ENCODE measurements around the gene NIP7. TPM values are rescaled to one million over a fixed set of nuclear protein-coding genes. Genes with fewer than 3 reads are reported as not detected.

Gene NIP7
- total and polyA plus RNA-seq, 2 of the 8 experiments (the other 6 are each of a cell fraction or from before 2014, with no cell fraction given), result 14.5 to 52.2 TPM

DNA sequence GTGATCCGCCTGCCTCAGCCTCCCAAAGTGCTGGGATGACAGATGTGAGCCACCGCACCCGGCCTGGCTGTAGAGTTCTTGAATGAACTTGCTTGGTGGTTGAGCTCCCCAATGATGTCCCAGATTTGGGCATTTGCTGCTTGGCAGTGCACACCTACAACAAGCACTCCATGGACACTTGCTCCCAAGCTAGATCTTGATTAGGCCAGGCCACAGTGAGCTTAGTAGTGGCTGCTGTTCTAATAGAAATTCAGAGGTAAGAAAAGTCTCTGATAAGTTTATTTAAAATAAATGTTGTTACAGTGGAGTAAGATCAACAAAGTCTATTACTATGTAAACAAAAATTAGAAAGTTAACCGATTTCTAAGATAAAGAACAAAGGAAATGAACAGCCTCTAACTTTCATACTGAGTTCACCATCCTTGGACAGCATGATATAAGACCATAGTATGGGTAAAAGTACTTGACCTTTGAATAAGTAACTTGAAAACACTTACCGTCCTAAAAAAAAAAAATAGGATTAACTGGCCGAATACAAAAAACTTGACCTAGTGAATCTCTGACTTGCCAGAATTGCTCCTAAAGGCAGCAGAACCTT is 11.1 kb downstream of the NIP7 start:
- no peak overlapping the region for H3K23ac ChIP-seq (ENCODE audit: insufficient read length)
- H2BK15ac ChIP-seq (ENCODE audit: low read length), result no peak overlapping the region
- FAIRE-seq, result no peak
- H3K23me2 ChIP-seq (ENCODE audit: low read depth, low read length), result no peaks in the 10 kb centered on the region
- H3K79me2 ChIP-seq (ENCODE audit: control insufficient read depth in 1 of 2, insufficient read depth in 2 of 2, low read length in 2 of 2), result no peaks in the 10 kb centered on the region
- H3K4ac ChIP-seq (replicated peaks; ENCODE audit: insufficient read length, low read depth, low read length), result no peak overlapping the region
- H2AK5ac ChIP-seq (ENCODE audit: low read depth, low read length), result no peak overlapping the region
- H2BK120ac ChIP-seq (replicated peaks; ENCODE audit: low read depth, low read length), result no peak overlapping the region
- CTCF ChIA-PET (ENCODE audit: partially characterized antibody), result interaction anchor here (0.6 kb wide), 2 partner anchors 228 to 432 kb away, joined by 3 read pairs; no protein-coding TSS in a partner anchor
- H3K36me3 ChIP-seq (ENCODE audit: control insufficient read depth in 2 of 4, insufficient read depth in 4 of 4, low read length in 3 of 4), result no peaks in the 10 kb centered on the region; a peak in 1 of 8 replicates
- H4K91ac ChIP-seq (replicated peaks; ENCODE audit: insufficient read length, low read length), result no peak overlapping the region
- H4K20me1 ChIP-seq (replicated peaks in 1 of 2; ENCODE audit: control insufficient read depth in 1 of 2, insufficient read depth in 2 of 2, low read length in 2 of 2), result no peaks in the 10 kb centered on the region
- no peaks in the 10 kb centered on the region for H3K9me3 ChIP-seq (ENCODE audit: insufficient read depth in 2 of 2, low read depth in 1 of 2, low read length in 1 of 2)
- POLR2A ChIA-PET (ENCODE audit: partially characterized antibody), result interaction anchor here (1.3 to 29.8 kb wide), 4 partner anchors 10 to 30 kb away, joined by 3 to 497 read pairs (median 10); partner anchors contain the start of genes COG8, NIP7, PDF and VPS4A
- H3K14ac ChIP-seq (ENCODE audit: insufficient read length), result no peak overlapping the region
- H2BK5ac ChIP-seq (ENCODE audit: low read depth, low read length), result no peak overlapping the region
- no peak overlapping the region for H3K18ac ChIP-seq (ENCODE audit: extremely low read depth, low read length)
- 89% methylated on average over 6 of the region's 6 CpGs; no CpG with 5 or more reads in 1 of the 2 experiments for WGBS, 2 experiments (ENCODE audit: extremely low coverage in 1 of 2, insufficient coverage in 1 of 2, insufficient read length in 1 of 2, insufficient replicate concordance in 2 of 2, low coverage in 1 of 2, low lambda C conversion rate in 2 of 2, missing lambda C conversion rate in 1 of 2)
- H4K8ac ChIP-seq (ENCODE audit: extremely low read depth, insufficient read depth, low read length), result no peak overlapping the region
- no peak overlapping the region for H3K9ac ChIP-seq (replicated peaks in 1 of 4; ENCODE audit: extremely low read depth in 1 of 4, low read depth in 3 of 4, low read length in 3 of 4)
- H3K27ac ChIP-seq (ENCODE audit: low read depth, low read length), result no peak overlapping the region
- H3K56ac ChIP-seq (replicated peaks; ENCODE audit: insufficient read length, low read depth, low read length), result no peak overlapping the region
- no peak overlapping the region for H2BK12ac ChIP-seq (ENCODE audit: low read depth, low read length)
- no peak overlapping the region for H3K4me3 ChIP-seq (ENCODE audit: extremely low read depth in 1 of 4, insufficient read depth in 2 of 4, low read depth in 3 of 4, low read length in 4 of 4)
- H3K4me2 ChIP-seq (ENCODE audit: insufficient read depth in 1 of 2, low read depth in 2 of 2, low read length in 2 of 2), result no peak overlapping the region
- no peak overlapping the region for H2AFZ ChIP-seq (ENCODE audit: low read length)
- no peak overlapping the region for H4K5ac ChIP-seq (ENCODE audit: insufficient read length, low read depth, low read length)
- H2BK20ac ChIP-seq (ENCODE audit: low read length), result no peak overlapping the region
- H3K27me3 ChIP-seq (replicated peaks in 1 of 4; ENCODE audit: control insufficient read depth in 3 of 4, extremely low read depth in 1 of 4, insufficient read depth in 3 of 4, low read length in 3 of 4), result no peaks in the 10 kb centered on the region
- no peaks in the 10 kb centered on the region for H3K79me1 ChIP-seq (ENCODE audit: low read depth, low read length)
- H3K4me1 ChIP-seq (replicated peaks in 1 of 4; ENCODE audit: control insufficient read depth in 3 of 4, insufficient read depth in 4 of 4, low read length in 3 of 4), result no peaks in the 10 kb centered on the region
- DNase-seq (ENCODE audit: low read depth in 1 of 2, low spot score in 2 of 2), result no peak
- no peak for TF ChIP-seq CHD2 (IDR thresholded peaks at IDR 0.05; ENCODE audit: low read length)
- TF ChIP-seq, protein P1, sequence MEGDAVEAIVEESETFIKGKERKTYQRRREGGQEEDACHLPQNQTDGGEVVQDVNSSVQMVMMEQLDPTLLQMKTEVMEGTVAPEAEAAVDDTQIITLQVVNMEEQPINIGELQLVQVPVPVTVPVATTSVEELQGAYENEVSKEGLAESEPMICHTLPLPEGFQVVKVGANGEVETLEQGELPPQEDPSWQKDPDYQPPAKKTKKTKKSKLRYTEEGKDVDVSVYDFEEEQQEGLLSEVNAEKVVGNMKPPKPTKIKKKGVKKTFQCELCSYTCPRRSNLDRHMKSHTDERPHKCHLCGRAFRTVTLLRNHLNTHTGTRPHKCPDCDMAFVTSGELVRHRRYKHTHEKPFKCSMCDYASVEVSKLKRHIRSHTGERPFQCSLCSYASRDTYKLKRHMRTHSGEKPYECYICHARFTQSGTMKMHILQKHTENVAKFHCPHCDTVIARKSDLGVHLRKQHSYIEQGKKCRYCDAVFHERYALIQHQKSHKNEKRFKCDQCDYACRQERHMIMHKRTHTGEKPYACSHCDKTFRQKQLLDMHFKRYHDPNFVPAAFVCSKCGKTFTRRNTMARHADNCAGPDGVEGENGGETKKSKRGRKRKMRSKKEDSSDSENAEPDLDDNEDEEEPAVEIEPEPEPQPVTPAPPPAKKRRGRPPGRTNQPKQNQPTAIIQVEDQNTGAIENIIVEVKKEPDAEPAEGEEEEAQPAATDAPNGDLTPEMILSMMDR (IDR thresholded peaks at IDR 0.05; ENCODE audit: control extremely low read depth in 1 of 3, insufficient read depth in 1 of 3, low read depth in 1 of 3, low read length in 3 of 3), result no peak
- no peak for TF ChIP-seq CHD1 (IDR thresholded peaks at IDR 0.05; ENCODE audit: low read depth, low read length)
- no peak for TF ChIP-seq KDM1A (IDR thresholded peaks at IDR 0.05; ENCODE audit: borderline replicate concordance, low read length)
- no peak for TF ChIP-seq BACH1 (IDR thresholded peaks at IDR 0.05; ENCODE audit: low read length)
- no peak for TF ChIP-seq NRF1 (IDR thresholded peaks at IDR 0.05; ENCODE audit: low read depth, low read length)
- no peak for TF ChIP-seq RFX5 (IDR thresholded peaks at IDR 0.05; ENCODE audit: borderline replicate concordance, low read depth, low read length)
- no peak for TF ChIP-seq RBBP5 (IDR thresholded peaks at IDR 0.05; ENCODE audit: borderline replicate concordance, low read depth, low read length)
- no peak for TF ChIP-seq SIRT6 (IDR thresholded peaks at IDR 0.05; ENCODE audit: low read length)
- no peak for TF ChIP-seq SAP30 (IDR thresholded peaks at IDR 0.05; ENCODE audit: insufficient read depth, insufficient replicate concordance, low read length)
- TF ChIP-seq MAFK (IDR thresholded peaks at IDR 0.05; ENCODE audit: low read depth, low read length), result no peak
- TF ChIP-seq SP1 (IDR thresholded peaks at IDR 0.05; ENCODE audit: low read depth, low read length), result no peak
